HS-27A (cell line): Measurements from ENCODE around the gene CYYR1.
A peak's percentile ranks its signal among the peaks of the same experiment; 100 is the strongest.
"Not testable (repeated sequence)": the region's sequence is repeated elsewhere in the genome, so short reads cannot be mapped to it uniquely, and the experiment has no call there.

Experiments
- DNase-seq: peaks from one replicate; pipeline ENCODE4 v3.0.0-alpha.2; 2012; ENCODE audit warnings: low read depth, missing footprints

The CYYR1 gene

DNA sequence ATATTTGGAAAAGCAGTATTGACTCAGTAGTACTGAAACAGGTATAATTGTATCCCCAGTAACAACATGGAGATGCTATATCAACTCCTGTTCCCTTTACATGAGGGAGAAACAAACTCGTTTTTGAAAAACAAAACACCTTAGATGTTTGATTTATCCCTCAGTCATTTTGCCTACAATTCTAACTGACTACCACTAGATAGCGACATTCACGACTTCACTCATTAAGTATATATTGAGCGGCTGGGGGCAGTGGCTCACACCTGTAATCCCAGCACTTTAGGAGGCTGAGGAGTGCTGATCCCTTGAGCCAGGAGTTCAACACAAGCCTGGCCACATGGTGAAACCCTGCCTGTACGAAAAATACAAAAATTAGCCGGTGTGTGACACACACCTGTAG lies 83.3 kb downstream of the CYYR1 start:
- no peak for DNase-seq

DNA sequence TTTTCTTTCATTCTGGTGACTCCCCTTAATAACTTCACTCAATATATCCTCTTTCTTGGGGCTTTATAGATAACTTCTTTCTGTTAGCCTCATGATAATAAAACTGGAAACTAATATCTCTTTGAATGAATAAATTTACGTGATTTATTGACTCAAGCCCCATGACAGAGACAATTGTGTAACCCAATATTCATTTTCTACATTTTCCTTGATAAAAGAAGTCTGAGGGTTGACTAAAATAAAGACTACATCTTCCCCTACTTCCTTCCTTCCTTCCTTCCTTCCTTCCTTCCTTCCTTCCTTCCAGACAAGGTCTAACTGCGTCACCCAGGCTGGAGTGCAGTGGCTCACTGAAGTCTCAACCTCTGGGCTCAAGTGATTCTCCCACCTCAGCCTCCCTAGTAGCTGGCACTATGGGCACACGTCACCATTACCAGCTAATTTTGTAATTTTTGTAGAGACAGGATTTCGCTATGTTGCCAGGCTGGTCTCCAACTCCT lies 85.1 kb downstream of the CYYR1 start:
- no peak for DNase-seq

DNA sequence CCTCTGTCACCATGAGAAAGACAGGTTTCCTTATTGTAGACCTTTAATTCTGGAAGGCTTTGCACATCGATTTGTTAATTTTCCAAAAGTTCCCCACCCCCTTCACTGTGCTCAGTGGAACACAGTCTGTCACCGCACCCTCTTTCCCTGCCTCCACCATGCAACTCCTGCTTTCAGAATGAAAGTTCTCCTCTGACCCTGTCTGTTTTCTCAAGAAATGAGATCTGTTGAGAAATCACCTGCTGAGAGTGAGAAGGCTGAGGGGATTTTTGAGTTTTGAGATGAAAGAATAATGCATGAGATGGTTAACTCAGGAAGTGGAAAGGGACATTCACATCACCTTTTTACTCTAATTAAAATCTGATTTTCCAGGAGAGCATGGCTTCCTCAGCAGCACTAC lies 99.6 kb downstream of the CYYR1 start:
- no peak for DNase-seq

DNA sequence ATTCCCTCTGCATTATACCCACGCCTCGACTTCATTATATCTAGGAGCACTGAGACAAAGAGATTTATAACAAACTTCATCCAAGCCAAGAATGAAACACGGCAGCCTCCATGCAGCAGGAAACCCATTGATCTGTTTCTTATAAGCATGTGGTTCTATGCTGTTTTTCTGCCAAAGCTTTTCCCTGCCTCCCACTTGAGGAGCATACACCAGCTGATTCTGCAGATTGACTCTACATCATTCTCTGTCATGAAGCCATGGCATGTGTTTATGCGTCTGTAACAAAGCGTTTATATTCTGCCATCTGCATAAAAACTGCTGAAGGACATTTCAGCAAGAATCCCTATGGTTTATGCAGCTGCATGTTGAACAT lies 102.0 kb downstream of the CYYR1 start:
- DNase-seq, result no peak

DNA sequence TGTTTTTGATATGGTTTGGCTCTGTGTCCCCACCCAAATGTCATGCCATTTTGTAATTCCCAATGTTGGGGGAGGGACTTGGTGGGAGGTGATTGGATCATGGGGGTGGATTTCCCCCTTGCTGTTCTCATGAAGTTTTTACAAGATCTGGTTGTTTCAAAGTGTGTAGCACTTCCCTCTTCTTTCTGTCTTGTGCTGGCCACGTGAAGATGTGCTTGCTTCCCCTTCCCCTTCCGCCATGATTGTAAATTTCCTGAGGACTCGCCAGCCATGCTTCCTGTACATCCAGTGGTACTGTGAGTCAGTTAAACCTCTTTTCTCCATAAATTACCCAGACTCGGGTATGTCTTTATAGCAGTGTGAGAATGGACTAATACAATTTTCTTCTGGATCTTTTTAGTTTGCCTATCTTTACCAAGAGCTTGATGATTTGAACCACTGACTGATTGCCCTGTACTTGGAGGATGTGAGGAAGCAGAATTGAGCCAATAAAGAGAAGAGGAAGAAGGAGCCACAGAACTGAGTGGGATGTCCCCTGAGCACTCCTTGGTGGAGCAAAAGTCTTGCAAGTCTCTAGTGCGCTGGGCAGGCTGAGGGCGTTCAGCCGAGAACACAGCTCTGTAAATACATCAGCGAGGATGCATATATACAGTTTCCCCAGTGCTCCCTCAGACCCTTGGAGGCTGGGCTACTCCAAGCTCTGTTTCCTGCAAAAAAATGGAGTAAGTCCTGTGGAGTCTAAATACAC lies 102.6 kb downstream of the CYYR1 start:
- DNase-seq, result no peak

DNA sequence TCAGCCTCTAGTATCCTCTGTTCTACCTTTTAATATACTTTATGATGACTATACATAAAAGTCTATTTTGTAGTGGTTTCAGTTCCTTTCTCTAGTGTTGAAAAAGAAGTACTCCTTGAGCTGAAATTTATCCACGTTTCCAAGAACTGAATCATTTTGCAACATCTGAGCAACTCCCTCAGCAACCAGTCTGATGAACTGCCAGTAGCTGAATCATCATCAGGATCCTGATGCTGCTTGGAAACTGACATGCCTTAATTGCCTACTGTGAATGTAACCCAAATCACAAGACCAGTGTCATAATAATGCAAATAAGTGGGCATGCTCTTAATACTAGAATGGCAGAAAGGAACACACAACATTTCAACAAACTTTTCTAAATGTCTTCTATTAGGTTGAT lies 103.3 kb downstream of the CYYR1 start:
- DNase-seq, result no peak

DNA sequence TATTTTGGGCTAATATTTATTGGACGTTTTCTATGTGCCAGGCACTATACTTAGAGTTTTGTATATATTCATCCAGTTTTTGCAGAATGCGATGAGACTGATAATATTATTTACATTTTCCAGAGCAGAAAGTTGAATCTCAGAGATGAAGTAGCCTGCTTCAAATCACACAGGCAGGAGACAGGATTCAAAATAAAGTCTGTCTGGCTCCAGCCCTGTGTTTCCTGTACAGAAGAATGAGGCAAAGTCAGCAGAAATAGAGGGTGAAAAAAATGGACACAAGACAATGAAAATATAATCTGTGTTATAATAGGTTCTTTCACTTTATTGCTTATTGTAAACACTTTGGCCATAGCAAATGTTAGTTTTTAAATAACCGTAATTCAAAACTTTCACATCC lies 107.2 kb downstream of the CYYR1 start:
- DNase-seq, result no peak

DNA sequence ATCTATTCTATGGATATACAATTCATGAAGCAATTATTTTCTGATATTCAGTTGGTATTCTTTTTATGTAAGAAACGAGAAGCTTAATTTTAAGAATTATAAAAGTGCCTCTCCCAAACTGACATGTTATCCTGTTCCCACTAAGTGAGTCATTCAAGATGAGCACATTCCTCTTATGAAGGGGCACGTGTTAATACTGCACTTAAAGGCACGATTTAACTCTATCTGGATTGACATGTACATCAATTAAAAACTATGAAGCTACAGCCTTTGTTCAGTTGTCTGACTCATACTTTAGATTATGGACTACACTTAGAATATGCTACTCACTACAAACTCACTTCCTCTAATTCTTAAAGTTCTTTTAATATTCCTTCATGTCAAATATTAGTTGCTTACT lies 111.6 kb downstream of the CYYR1 start:
- no peak for DNase-seq

DNA sequence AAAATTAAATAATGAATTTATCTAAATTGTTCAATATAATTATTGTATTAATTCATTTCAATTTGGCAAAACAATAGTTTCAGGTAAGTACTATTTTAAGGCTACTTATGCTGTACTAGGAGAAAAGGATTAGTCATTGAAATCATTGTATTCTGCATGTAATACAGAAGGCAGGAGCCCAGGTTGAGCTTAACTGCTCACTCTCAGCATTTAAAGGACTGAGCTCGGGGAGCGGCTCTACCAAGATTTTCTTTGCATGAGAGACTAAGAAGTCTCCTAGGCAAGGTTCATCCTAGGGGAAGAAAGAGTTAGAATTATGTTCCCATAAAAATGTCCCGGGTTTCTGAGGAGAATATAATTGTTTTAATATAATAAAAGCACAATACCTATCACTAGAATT lies 112.5 kb downstream of the CYYR1 start:
- DNase-seq, result no peak

DNA sequence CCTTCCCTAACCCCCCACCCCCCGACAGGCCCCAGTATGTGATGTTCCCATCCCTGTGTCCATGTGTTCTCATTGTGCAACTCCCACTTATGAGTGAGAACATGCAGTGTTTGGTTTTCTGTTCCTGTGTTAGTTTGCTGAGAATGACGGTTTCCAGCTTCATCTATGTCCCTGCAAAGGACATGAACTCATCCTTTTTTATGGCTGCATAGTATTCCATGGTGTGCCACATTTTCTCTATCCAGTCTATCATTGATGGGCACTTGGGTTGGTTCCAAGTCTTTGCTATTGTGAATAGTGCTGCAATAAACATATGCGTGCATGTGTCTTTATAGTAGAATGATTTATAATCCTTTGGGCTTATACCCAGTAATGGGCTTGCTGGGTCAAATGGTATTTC lies 114.2 kb downstream of the CYYR1 start:
- not testable (repeated sequence) for DNase-seq

DNA sequence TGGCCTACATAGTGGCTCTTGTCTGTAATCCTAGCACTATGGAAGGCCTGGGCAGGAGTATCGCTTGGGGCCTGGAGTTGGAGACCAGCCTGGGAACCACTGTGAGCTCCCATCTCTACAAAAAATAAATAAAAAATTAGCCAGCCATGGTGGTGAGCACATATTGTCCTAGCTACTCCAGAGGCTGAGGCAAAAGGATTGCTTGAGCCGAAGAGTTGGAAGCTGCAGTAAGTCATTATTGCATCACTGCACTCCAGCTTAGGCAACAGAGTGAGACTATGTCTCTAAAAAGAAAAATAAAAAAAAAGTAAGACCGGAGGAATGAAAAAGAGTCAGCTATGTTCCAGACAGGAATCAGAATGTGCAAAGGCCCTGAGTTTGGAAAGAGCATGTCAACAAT lies 115.3 kb downstream of the CYYR1 start:
- DNase-seq, result no peak

DNA sequence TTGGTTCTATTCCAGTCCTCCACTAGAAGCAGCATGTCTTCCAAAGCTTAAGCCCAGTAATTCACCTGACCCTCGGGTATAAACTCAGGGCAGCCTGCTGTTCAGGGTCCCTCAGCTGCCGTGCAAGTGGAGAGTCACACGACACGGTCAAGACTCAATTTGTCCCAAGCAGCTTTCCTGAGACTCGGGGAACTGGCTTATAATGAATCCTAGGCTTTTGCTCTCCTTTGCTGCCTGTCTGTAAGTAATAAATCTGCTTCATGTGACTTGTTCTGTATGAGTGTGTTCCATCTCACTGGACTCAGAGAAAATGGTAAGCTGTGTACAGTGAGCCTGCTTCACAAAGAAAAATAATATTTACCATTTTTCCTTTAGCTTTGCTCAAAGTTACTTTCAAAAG lies 119.8 kb downstream of the CYYR1 start:
- no peak for DNase-seq

DNA sequence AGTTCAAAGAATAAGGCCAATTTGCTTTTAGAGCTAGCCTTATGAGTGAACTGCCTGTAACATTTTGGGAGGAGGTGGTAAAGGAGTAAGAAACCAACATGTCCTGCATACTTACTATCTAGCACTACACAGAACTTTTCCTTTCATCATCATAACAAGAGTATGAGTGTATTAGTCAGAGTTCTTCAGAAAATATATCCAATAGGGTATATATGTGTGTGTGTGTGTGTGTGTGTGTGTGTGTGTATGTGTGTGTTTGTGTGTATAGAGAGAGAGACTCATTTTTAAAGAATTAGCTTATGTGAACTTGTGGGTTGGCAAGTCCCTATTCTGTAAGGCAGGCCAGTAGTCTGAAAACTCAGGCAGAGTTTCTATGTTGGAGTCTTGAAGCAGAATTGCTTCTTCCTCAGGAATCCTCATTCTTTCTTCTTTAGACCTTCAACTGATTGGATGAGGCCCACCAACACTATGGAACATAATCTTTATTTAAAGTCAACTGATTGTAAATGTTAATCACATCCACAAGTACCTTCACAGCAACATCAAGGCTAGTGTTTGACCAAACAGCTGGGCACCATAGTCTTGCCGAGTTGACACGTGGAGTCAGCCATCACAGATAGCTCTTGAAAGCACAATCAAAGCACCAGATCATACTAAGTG lies 121.9 kb downstream of the CYYR1 start:
- no peak for DNase-seq

DNA sequence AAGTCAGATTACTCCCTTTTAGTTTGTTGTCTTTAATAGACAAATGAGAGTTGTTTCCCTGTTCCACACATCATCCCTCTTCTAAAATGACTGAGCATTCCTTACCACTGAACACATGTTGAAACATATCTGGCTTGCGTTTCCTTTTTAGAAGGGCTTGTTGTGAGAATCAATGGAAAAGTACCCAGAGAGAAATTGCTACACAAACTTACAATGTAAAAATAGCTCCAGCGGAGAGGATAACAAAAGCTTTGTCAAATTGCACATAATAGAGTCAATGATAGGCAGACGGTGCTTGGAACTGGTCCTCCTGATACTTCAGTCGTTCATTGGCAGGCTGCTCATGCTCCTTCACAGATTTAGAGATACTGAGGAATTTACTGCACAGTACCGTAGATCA lies 123.9 kb downstream of the CYYR1 start:
- DNase-seq, result no peak

DNA sequence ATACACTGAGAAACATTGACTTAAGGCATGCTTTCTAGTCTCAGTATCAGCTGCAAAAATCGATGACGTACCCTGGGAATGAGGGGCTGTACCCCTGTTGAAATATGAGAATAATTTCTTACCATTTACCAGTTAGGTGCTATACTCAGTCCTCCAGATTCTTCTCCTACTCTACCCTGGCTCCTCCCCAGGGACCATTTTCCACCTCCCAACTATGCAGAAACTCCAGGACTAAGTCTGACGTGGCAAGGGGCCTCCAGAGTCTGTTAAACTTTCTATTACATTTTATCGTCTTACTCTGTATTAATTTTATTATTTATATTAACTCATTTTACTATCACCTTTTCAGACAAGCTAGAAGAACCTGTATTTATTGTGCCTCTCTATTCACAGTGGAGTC lies 124.3 kb downstream of the CYYR1 start:
- DNase-seq, result no peak

DNA sequence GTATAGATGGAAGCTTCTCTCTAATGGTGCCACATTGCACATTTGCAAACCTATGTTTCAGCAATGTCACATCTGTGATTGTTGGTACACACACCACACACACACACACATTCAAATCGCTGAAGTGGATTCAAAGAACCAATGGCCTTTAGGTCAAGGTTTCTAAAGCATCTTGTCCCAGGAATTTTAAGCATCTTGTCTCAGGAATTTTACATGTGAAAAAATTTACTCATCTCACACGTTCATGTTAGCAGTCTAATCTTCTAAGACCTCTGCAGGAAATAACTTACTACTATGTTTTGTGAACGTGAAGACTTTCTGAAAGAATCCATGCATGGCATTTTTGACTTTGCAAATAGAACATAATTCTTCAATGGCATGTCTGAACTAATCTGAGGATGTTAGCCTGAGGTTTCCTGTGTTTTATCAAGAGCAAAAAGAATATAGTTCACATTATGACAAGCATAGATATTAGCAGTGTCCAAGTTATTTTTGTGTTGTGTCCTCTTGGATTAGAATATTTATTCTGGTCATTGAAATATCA lies 125.1 kb downstream of the CYYR1 start:
- DNase-seq, result peak; percentile 59

DNA sequence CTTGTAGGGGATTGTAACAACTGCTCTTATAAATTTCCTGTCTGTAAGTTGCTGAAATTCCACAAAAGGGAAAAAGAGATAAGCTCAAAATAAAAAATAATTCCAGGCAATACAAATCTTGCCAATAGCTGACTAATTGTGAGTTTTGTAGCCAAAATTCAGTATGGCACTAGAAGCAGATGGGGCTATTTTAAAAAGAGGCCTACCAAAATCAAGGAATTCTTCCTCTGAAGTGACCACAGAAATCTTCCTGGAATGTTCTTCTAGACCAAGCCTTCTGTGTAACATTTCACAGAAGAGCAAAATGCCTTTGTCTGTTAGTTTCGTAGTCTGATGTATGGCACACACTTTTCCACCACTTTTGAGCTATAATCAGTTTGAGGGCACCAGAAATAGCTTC lies 127.6 kb downstream of the CYYR1 start:
- peak; percentile 76 for DNase-seq

DNA sequence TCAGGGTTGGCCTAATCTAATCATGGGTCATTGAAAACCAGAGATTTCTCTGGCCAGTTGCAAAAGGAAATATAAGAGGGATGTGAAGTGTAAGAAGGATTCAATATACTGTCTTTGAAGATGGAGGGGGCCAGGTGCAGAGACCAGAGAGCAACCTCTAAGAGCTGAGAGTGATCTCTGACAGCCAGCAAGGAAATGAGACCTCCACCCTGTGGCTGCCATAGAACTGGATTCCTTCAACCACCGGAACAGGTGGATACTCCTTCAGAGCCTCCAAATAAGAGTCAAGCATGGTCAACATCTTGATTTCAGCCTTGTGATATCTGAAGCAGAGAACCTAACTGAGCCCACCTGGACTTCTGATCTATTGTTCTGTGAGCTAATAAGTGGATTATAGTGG lies 128.4 kb downstream of the CYYR1 start:
- DNase-seq, result no peak

DNA sequence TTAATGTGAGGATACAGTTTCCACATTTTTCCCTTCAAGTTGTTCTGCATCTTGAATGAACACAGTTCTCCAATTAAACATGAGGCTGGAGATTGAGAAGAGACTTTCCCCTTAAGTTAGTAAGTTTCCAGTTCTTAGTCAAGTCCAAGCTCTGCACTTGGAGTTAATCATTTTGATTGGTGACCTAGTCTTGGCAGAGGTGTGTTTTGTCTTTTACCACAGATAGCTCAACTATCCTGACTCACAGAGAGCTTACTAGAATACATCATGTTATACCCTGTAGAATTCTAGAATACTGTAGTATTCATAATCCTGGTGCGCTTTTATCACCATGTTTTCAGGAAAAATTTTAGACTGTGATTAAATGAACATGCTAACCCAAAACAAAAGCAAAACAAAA lies 129.2 kb downstream of the CYYR1 start:
- no peak for DNase-seq

DNA sequence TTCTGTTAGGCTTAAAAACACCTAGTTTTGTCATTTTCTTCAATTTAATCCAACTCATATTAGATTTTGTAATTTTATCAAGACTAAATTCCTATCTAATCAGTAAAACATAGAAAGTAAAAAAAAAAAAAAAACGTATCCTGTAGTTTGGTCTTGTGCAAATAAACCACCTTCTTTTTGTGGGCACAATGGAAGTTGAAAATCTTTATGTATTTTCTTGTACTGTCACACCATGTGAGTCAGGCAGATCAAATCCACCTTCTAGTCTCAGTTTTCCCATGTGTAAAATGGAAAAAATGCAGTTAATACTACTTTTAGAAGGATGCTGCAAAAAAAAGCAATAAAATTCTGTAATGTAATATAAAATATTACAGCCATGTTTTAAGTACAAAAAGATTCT lies 129.8 kb downstream of the CYYR1 start:
- no peak for DNase-seq

DNA sequence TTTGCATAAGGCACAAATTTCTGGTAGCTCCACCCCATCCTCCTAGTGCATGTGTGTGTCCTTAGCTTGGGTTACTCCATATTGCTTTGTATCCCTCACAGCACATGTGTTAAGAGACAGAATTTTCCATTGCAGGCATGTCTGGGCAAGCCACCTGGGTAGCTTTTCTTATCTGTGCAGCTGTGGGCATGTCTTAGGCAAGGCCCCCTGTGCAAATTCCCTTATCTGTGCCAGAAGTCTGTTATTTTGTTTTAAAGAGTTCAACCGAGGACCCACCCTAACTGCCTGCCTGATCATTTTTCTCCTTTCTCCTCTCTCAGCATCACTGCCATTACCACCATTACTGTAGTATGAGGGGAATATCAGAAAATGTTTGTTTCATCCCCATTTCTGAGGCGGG lies 131.9 kb downstream of the CYYR1 start:
- DNase-seq, result no peak

DNA sequence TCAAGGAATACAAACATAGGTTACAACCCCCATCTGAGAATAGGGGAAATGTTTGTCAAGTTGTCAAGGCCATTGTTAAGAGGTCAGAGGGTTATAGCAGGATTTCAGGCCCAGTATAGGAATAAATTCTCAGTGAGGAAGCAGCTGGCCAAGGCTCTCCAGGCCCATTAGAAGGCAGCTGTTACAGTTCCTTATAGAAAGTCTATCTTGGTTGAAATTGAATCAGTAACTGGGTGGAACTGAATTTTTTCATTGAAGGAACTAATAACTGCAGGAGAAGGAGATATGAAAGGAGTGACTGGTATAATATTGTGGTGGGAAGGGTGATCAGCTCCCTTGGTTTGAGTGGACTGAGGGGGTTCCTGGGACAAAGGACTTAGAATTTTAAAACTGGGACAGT lies 134.1 kb downstream of the CYYR1 start:
- DNase-seq, result no peak

DNA sequence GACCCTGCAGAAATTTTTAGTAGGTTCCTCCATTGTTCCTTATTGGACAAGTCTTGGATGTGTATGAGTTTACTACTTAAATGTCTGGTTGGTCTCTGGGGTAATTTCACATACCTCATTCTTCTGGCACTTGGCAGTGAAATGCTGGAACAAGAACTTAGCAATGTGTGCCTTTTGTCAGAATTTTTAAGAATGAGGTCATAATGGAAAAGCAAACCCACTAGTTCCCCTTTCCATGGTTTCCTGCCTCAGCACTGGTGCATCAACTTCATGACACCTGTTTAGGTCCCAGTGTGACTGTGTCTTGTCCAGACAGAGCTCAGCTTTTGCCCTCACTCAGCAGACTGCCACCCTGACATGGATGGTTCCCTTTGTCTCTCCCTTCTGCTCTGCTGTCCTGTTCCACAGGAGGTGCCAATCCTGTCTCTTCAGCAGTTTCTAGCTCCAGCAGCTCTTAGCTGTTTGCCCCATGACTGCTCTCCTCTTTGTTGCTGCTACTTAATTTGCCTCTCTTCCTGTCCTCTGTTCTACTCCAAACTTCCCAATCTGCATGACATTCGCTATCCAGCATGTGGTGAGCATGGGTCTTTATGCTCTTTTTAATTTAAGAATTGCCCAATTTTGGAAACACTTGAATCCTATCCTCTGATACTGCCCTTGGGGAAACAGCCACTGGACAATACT lies 135.6 kb downstream of the CYYR1 start:
- DNase-seq, result no peak
